Measurements from ENCODE around the gene SUSD3. TPM values are rescaled to one million over a fixed set of nuclear protein-coding genes. Genes with fewer than 3 reads are reported as not detected.

SUSD3 gene
- total and polyA plus RNA-seq, 2 of the 4 experiments (the other 2 are of a cell fraction) = 0.54 to 1.5 TPM

DNA sequence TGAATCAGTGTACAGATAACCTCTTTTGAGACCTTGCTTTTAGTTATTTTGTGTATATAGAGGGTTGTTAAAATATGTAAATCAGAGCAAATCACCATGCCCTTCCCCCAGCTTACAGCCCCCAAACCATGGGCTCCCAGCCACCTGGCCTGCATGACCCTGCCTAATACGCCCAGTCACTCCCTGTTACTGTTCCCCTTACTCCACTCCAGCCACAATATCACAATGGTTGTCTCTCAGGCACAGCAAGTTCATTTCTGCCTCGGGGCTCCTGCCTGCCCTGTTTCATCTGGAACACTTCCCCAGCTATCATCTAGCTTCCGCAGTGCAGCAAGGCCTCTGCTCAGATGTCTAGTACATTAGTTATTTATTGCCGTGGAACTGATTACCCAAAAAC lies 32.6 kb downstream of the SUSD3 start:
- Histone ChIP-seq H4K91ac (ENCODE audit: insufficient read depth, low read depth, low read length) (no peak overlapping the region), H3K56ac (ENCODE audit: extremely low read depth, insufficient read depth, low read length) (no peak overlapping the region), H4K20me1 (ENCODE audit: insufficient read depth, low read length) (no peaks in the 10 kb centered on the region), H2AFZ (replicated peaks; ENCODE audit: low read length, poor library complexity) (no peak overlapping the region), H4K8ac (ENCODE audit: low read depth in 2 of 2, low read length in 2 of 2) (no peak overlapping the region), H3K14ac (replicated peaks; ENCODE audit: low read depth, low read length) (no peak overlapping the region), H2AK9ac (replicated peaks; ENCODE audit: low read depth, low read length, poor library complexity) (no peak overlapping the region), H3K4me1 (ENCODE audit: control insufficient read depth, insufficient read depth, low read length) (peaks cover 7% of the 10 kb centered on the region; the same call in 1 of the 2 replicates), H3K9ac (ENCODE audit: low read depth, low read length) (no peak overlapping the region), H3K9me1 (ENCODE audit: insufficient read depth, low read length) (no peaks in the 10 kb centered on the region; the same call in 1 of the 2 replicates), H4K5ac (ENCODE audit: low read depth, low read length) (no peak overlapping the region), H3K36me3 (ENCODE audit: control insufficient read depth, insufficient read depth, low read length) (no peaks in the 10 kb centered on the region), H3K9me3 (ENCODE audit: control insufficient read depth, insufficient read depth, low read length) (peaks cover 19% of the 10 kb centered on the region), H3K23ac (ENCODE audit: low read depth, low read length) (no peak overlapping the region), H2BK20ac (ENCODE audit: low read depth, low read length) (no peak overlapping the region), H3K18ac (ENCODE audit: low read depth, low read length) (no peak overlapping the region), H2AK5ac (ENCODE audit: low read depth, low read length) (no peak overlapping the region), H2BK5ac (ENCODE audit: low read depth, low read length, poor library complexity, severe bottlenecking) (no peak overlapping the region), H2BK120ac (ENCODE audit: low read depth, low read length) (no peak overlapping the region), H3K4me2 (ENCODE audit: low read depth, low read length) (no peak overlapping the region), H3K4me3 (ENCODE audit: insufficient read depth, low read depth, low read length) (no peak overlapping the region), H3K27ac (ENCODE audit: insufficient read depth, low read length) (no peak overlapping the region), H2BK15ac (ENCODE audit: low read depth, low read length) (no peak overlapping the region), H3K27me3 (ENCODE audit: control insufficient read depth, insufficient read depth, low read length) (no peaks in the 10 kb centered on the region), H3K4ac (ENCODE audit: low read depth, low read length) (no peak overlapping the region), H3K79me1 (ENCODE audit: low read depth in 1 of 2, low read length in 2 of 2) (no peaks in the 10 kb centered on the region)
- DNase-seq = no peak
- WGBS, 2 experiments (ENCODE audit: extremely low coverage in 2 of 2, insufficient read length in 1 of 2) = no CpG with 5 or more reads among the region's 4 CpGs
- TF ChIP-seq MAZ (IDR thresholded peaks at IDR 0.05; ENCODE audit: borderline replicate concordance, low read depth, low read length) (no peak), RFX5 (IDR thresholded peaks at IDR 0.05; ENCODE audit: low read depth, low read length) (no peak), CTCF (conservative IDR thresholded peaks at IDR 0.05; ENCODE audit: low read depth, low read length) (no peak), BHLHE40 (IDR thresholded peaks at IDR 0.05; ENCODE audit: low read depth, low read length) (no peak)
- CTCF ChIA-PET = no interaction called here
- ATAC-seq (ENCODE audit: low read depth) = no peak
- in situ Hi-C loops (cut with MboI; ENCODE audit: low sequenced_read_pairs) = no loop called here
- POLR2A ChIA-PET (ENCODE audit: unreplicated experiment) = no interaction called here
- no TSS peak for BruUV-seq (replicated peaks)
- intact Hi-C loops (cut with micrococcal nuclease) = loop anchor here (10.0 kb wide), 1 partner anchor 364 kb away; the partner anchor contains the start of genes FAM120A and FAM120AOS
- dilution Hi-C loops (cut with HindIII; ENCODE audit: low sequenced_read_pairs, unreplicated experiment) = no loop called here
